Heart right ventricle (tissue), 16 donors: ENCODE measurements around the gene FAM240A. TPM values are rescaled to one million over a fixed set of nuclear protein-coding genes. Genes with fewer than 3 reads are reported as not detected.

Source experiments
- ATAC-seq, 8 donors: fragments of 200-7000 bp; cut with Tn5 transposase; one replicate each; pipeline ENCODE4 v1.9.1; 2020; ENCODE audit warnings: mild to moderate bottlenecking in 8 of 8, moderate library complexity in 8 of 8, moderate number of reproducible peaks in 1 of 8
- DNase-seq, 2 donors: peaks; one replicate each; pipeline ENCODE4 v3.0.0-alpha.2; 2020
- H3K27ac ChIP-seq, 10 donors: fragments of 200-600 bp; sonication (generic) in 2 of 10; one replicate each; pipeline versions ENCODE4 v1.5.0 to v1.8.0; 2020 to 2022; ENCODE audit warnings: mild to moderate bottlenecking in 3 of 10
- H3K27me3 ChIP-seq, 7 donors: fragments of 200-600 bp; one replicate each; pipeline ENCODE4 v1.8.0; 2021 to 2022; ENCODE audit warnings: mild to moderate bottlenecking in 2 of 7
- H3K36me3 ChIP-seq, 9 donors: fragments of 200-600 bp; sonication (generic) in 1 of 9; one replicate each; pipeline versions ENCODE4 v1.5.0 to v1.8.0; 2020 to 2022; ENCODE audit warnings: mild to moderate bottlenecking in 2 of 9
- H3K4me1 ChIP-seq, 9 donors: fragments of 200-600 bp; sonication (generic) in 1 of 9; one replicate each; pipeline versions ENCODE4 v1.5.0 to v1.8.0; 2020 to 2022; ENCODE audit warnings: mild to moderate bottlenecking in 4 of 9
- H3K4me3 ChIP-seq, 10 donors: fragments of 200-600 bp; sonication (generic) in 2 of 10; one replicate each; pipeline versions ENCODE4 v1.5.0 to v1.8.0; 2020 to 2022; ENCODE audit warnings: mild to moderate bottlenecking in 7 of 10, moderate library complexity in 2 of 10
- H3K9me3 ChIP-seq, 11 donors: fragments of 200-600 bp in 10 of 11; sonication (generic) in 2 of 11; one replicate each; pipeline versions ENCODE4 v1.5.0 to v1.8.0; 2013 to 2022; ENCODE audit warnings: mild to moderate bottlenecking in 2 of 11, control low read depth in 1 of 11, moderate library complexity in 1 of 11
- WGBS, 2 donors: extraction: QIAGEN DNeasy Blood & Tissue Kit; methylation state at CpG; one replicate each; pipeline ENCODE4 v1.1.7; 2013; ENCODE audit warnings: inconsistent platforms in 1 of 2; 5-methylcytosine and 5-hydroxymethylcytosine counted together
- intact Hi-C, 10 donors: fragments of 100-400 bp; cut with DNase I; formaldehyde crosslinking; loops; one replicate each; pipeline versions ENCODE4 v1.11.1 to v1.14.2; 2022
- polyA plus RNA-seq, 2 donors: library from polyadenylated mRNA; stranded (reverse); fragments of 200-250 nt; gene quantifications; one replicate each; pipeline ENCODE4 v1.2.3, GENCODE V29; 2013
- total RNA-seq, 10 donors: library from RNA; stranded (reverse); fragmentation: NEBNext Ultra II Directional in 3 of 10; extraction: Animal tissue kit (Norgen Biotek cat#: 25700) in 3 of 10; gene quantifications; one replicate each; pipeline versions ENCODE4 v1.2.1 to v1.2.4, GENCODE V29; 2021 to 2023
- TF ChIP-seq, protein P1 (sequence below), 9 donors: fragments of 200-600 bp; sonication (generic) in 2 of 9; IDR thresholded peaks; one replicate each; pipeline versions ENCODE4 v1.5.0 to v1.8.0; 2021 to 2022; ENCODE audit warnings: antibody characterized with exemption in 9 of 9, mild to moderate bottlenecking in 5 of 9, moderate library complexity in 1 of 9
- donor health status: Arrhythmogenic right ventricular cardiomyopathy.
- donor health status: ischemic (EF 13 %, LVEDD 7.1; RV severe dilation, severe dysfunction).
- donor health status: healthy with polysubstance abuse.
- donor health status: DM: no; HTN: yes; CAD: no.
- donor health status: DM: no; HTN: no; CAD: no.
- donor health status: ischemic (EF 25% LVEDD 6.9; RV normal size, moderate dysfunction).
- donor health status: ischemic (EF 25% LVEDD 5.7; RV mildly dilated, moderate dysfunction).
- donor health status: healthy.
- donor health status: DM: yes; HTN: yes; CAD: no.
- donor health status: Ischemic cardiomyopathy.
- donor health status: ischemic (EF 35%, LVEDD 5.7; RV mildly dilated, moderate dysfunction).
- donor health status: nonischemic (EF 11% LVEDD 7.7; RV severe dilation, severe dysfunction).
- donor health status: DM: yes; HTN: yes; CAD: no.
- donor health status: PGD.
- donor health status: ischemic (EF 29% LVEDD 5.4; RV normal size, mild dysfunction).
- donor health status: nonischemic (EF 23%, LVEDD 6.1; RV moderate dilation, normal function).

The FAM240A gene
- total and polyA plus RNA-seq, 12 donors: 0.19 TPM; not detected in 11

DNA sequence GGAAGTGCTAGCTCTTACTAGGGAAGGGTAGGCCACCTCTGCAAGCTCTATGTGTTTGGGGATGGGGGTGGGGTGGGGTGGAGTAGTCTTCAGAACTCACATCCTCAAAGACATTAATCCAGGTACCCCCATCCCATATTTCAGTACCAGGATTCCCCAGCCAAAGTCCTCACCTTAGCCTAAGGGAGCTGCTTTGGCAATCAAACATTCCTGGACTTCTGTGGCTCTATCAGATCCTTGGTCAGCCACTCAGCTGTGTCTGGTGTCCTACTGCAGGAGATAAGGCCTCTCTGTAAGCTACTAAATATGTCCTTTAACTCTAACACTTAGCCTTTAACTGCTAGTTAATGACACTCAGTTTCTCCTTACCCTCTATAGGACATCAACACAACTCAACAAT, 26.9 kb downstream of the FAM240A start:
- H3K9me3 ChIP-seq: peaks cover 0 to 28% (median 6%) of the 10 kb centered on the region in 11 donors
- DNase-seq (no peak), ATAC-seq (no peak)
- TF ChIP-seq, protein P1, sequence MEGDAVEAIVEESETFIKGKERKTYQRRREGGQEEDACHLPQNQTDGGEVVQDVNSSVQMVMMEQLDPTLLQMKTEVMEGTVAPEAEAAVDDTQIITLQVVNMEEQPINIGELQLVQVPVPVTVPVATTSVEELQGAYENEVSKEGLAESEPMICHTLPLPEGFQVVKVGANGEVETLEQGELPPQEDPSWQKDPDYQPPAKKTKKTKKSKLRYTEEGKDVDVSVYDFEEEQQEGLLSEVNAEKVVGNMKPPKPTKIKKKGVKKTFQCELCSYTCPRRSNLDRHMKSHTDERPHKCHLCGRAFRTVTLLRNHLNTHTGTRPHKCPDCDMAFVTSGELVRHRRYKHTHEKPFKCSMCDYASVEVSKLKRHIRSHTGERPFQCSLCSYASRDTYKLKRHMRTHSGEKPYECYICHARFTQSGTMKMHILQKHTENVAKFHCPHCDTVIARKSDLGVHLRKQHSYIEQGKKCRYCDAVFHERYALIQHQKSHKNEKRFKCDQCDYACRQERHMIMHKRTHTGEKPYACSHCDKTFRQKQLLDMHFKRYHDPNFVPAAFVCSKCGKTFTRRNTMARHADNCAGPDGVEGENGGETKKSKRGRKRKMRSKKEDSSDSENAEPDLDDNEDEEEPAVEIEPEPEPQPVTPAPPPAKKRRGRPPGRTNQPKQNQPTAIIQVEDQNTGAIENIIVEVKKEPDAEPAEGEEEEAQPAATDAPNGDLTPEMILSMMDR (IDR thresholded peaks at IDR 0.05): no peak
- intact Hi-C loops: loop anchor here in 1 of 10 donors (10.0 kb wide), 1 partner anchor 74 kb away; the partner anchor contains the start of gene LRRC2
- H3K36me3 ChIP-seq: no peaks in the 10 kb centered on the region
- no peaks in the 10 kb centered on the region for H3K4me1 ChIP-seq
- no peak overlapping the region for H3K27ac ChIP-seq
- H3K4me3 ChIP-seq: no peak overlapping the region
- H3K27me3 ChIP-seq: peaks cover 0 to 8% (median 0%) of the 10 kb centered on the region in 7 donors

DNA sequence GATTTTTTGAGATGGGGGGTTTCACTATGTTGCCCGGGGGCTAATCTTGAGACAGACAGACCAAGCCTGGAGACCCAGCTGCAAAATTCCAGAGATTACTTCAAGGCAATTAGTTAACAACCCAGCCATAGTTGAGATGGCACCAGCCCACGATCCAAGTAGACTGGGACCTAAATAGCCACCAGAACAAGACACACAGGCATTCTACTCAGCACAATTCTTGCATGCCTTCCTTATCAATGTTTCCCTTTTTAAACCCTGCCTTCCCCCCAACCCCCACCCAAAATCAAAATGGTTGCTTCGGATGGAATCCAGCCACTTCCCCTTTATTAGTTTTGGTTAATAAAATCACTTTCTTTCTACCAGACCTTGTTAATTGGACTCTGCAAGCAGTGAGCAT, 28.6 kb downstream of the FAM240A start:
- Histone ChIP-seq H3K9me3 (peaks cover 0 to 28% (median 6%) of the 10 kb centered on the region in 11 donors), H3K36me3 (no peaks in the 10 kb centered on the region), H3K4me3 (no peak overlapping the region), H3K27ac (no peak overlapping the region), H3K27me3 (peaks cover 0 to 15% (median 0%) of the 10 kb centered on the region in 7 donors), H3K4me1 (no peaks in the 10 kb centered on the region)
- intact Hi-C loops: no loop called here
- WGBS, 2 donors: 26 to 37% methylated on average over 3 of the region's 3 CpGs
- TF ChIP-seq, protein P1 (IDR thresholded peaks at IDR 0.05): no peak
- ATAC-seq (peak in 2 of 8 donors; percentile 53 to 64), DNase-seq (no peak)

DNA sequence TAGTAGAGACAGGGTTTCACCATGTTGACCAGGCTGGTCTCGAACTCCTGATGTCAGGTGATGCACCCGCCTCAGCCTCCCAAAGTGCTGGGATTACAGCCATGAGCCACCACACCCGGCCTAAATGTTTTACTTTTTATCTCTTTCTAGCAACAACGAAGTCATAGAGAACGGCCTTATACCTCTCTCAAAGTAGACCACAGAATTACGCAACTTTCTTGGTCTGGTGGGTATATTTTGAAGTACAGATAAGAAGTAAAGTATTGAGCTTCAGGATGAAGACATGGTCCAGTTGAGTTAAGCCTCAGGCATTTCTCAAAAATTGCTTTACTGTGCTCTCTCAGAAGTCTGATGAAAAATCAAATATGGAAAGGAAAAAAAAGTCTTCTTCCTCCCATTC, 30.6 kb downstream of the FAM240A start:
- WGBS, 2 donors: 84 to 91% methylated on average over 6 of the region's 6 CpGs
- TF ChIP-seq, protein P1 (IDR thresholded peaks at IDR 0.05): no peak
- no peak overlapping the region for H3K27ac ChIP-seq
- intact Hi-C loops: no loop called here
- peaks cover 0 to 15% (median 0%) of the 10 kb centered on the region in 7 donors for H3K27me3 ChIP-seq
- no peaks in the 10 kb centered on the region for H3K36me3 ChIP-seq
- no peak overlapping the region for H3K4me3 ChIP-seq
- peaks cover 0 to 28% (median 6%) of the 10 kb centered on the region in 11 donors for H3K9me3 ChIP-seq
- peaks cover 0 to 4% (median 0%) of the 10 kb centered on the region in 9 donors for H3K4me1 ChIP-seq
- ATAC-seq: no peak
- no peak for DNase-seq

DNA sequence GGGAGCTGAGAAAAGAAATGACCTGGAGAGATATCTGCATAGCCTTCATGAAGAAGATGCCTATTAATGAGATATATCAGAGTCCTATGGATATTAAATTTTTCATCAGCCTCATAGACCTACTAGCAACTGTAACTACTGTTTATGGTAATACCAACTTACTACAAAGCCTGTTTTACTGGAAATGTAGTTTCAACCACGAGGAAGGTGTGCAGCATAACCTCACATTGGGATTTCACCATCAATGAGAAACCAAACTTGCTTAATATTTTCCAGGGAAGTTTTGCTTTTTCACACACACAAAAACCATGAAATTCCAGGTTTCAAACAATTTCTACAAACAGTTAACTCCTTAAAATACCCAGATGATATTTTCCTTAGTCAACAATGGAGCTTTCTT, 31.4 kb downstream of the FAM240A start:
- H3K4me3 ChIP-seq: no peak overlapping the region
- no peak for DNase-seq
- no peaks in the 10 kb centered on the region for H3K36me3 ChIP-seq
- ATAC-seq: no peak
- TF ChIP-seq, protein P1 (IDR thresholded peaks at IDR 0.05): no peak
- intact Hi-C loops: no loop called here
- H3K9me3 ChIP-seq: peaks cover 0 to 28% (median 6%) of the 10 kb centered on the region in 11 donors
- H3K4me1 ChIP-seq: peaks cover 0 to 4% (median 0%) of the 10 kb centered on the region in 9 donors
- H3K27me3 ChIP-seq: peaks cover 0 to 15% (median 0%) of the 10 kb centered on the region in 7 donors
- H3K27ac ChIP-seq: no peak overlapping the region
- WGBS, 2 donors: 85 to 87% methylated on average over 1 of the region's 1 CpG
